MCF 10A (cell line): ENCODE results near the gene CFAP69. TPM values are rescaled to one million over a fixed set of nuclear protein-coding genes. Genes with fewer than 3 reads are reported as not detected.

Experiments used
- BruUV-seq: library from RNA; stranded (reverse); fragments of 400-500 nt; replicated peaks from 2 replicates; lab custom pipeline; 2021; lab: Mats Ljungman, UMichigan
- CTCF ChIA-PET: fragments of 300-600 bp; sonication (Branson Sonifier 250); formaldehyde crosslinking; extraction: SDS; loops from one replicate; lab custom pipeline; 2021; ENCODE audit warnings: antibody characterized with exemption, inconsistent platforms; lab: Yijun Ruan, JAX
- POLR2A ChIA-PET: fragments of 300-600, 350-650 bp; sonication (Branson Sonifier 250); formaldehyde crosslinking; extraction: SDS; loops from one replicate; lab custom pipeline; 2020; ENCODE audit warnings: antibody characterized with exemption, inconsistent platforms; lab: Yijun Ruan, JAX
- DNase-seq: peaks from one replicate; pipeline ENCODE4 v3.0.0-alpha.2; 2018; ENCODE audit not compliant: unreplicated experiment
- H3K27ac Mint-ChIP-seq: one replicate; pipeline ENCODE4 v1.8.0; 2022; ENCODE audit warnings: mild to moderate bottlenecking, low read depth, mixed read lengths; ENCODE audit not compliant: unreplicated experiment
- H3K27me3 Mint-ChIP-seq: one replicate; pipeline ENCODE4 v1.8.0; 2022; ENCODE audit warnings: mixed read lengths; ENCODE audit not compliant: insufficient read depth, unreplicated experiment
- H3K36me3 Mint-ChIP-seq: one replicate; pipeline ENCODE4 v1.8.0; 2022; ENCODE audit warnings: mild to moderate bottlenecking, moderate library complexity, mixed read lengths; ENCODE audit not compliant: insufficient read depth, unreplicated experiment
- H3K4me1 Mint-ChIP-seq: one replicate; pipeline ENCODE4 v1.8.0; 2022; ENCODE audit warnings: mixed read lengths; ENCODE audit not compliant: insufficient read depth, unreplicated experiment
- H3K4me3 Mint-ChIP-seq: one replicate; pipeline ENCODE4 v1.8.0; 2022; ENCODE audit warnings: mild to moderate bottlenecking, moderate library complexity, mixed read lengths; ENCODE audit not compliant: unreplicated experiment
- H3K9me3 Mint-ChIP-seq: one replicate; pipeline ENCODE4 v1.8.0; 2022; ENCODE audit warnings: mixed read lengths; ENCODE audit not compliant: unreplicated experiment
- CTCF ChIP-seq: fragments of 200-600 bp; IDR thresholded peaks from one replicate; pipeline ENCODE4 v1.8.0; 2022; ENCODE audit warnings: antibody characterized with exemption, mild to moderate bottlenecking; ENCODE audit not compliant: unreplicated experiment
- intact Hi-C: fragments of 100-400 bp; cut with micrococcal nuclease; formaldehyde crosslinking; loops from 2 replicates; pipeline ENCODE4 v1.14.1; 2022
- total RNA-seq: library from RNA; stranded (reverse); gene quantifications from 2 replicates; pipeline ENCODE4 v1.2.3, GENCODE V29; 2022

CFAP69 gene
- total RNA-seq, 1 experiment from 2014 or later = 2.9 TPM

- ChIA-PET CTCF (no interaction called here), POLR2A (no interaction called here)
- TF ChIP-seq CTCF = no peak
- BruUV-seq = no TSS peak
- Mint-ChIP-seq H3K4me1 (no peaks in the 10 kb centered on the region), H3K9me3 (no peaks in the 10 kb centered on the region), H3K4me3 (no peak overlapping the region), H3K27me3 (no peaks in the 10 kb centered on the region), H3K27ac (no peak overlapping the region), H3K36me3 (no peaks in the 10 kb centered on the region)
- intact Hi-C loops = no loop called here
- no peak for DNase-seq
These were observed 7.0 kb upstream of the CFAP69 start for GRCh38 chr7:90238022-90238421.

- DNase-seq = no peak
- no peak for TF ChIP-seq CTCF
- intact Hi-C loops = no loop called here
- H3K9me3 Mint-ChIP-seq = no peaks in the 10 kb centered on the region
- no peaks in the 10 kb centered on the region for H3K36me3 Mint-ChIP-seq
- no peak overlapping the region for H3K4me3 Mint-ChIP-seq
- H3K4me1 Mint-ChIP-seq = no peaks in the 10 kb centered on the region
- no peak overlapping the region for H3K27ac Mint-ChIP-seq
- ChIA-PET POLR2A (no interaction called here), CTCF (no interaction called here)
- H3K27me3 Mint-ChIP-seq = no peaks in the 10 kb centered on the region
- BruUV-seq = no TSS peak
These were observed 6.4 kb upstream of the CFAP69 start for GRCh38 chr7:90238583-90238982.

- intact Hi-C loops = no loop called here
- H3K4me3 Mint-ChIP-seq = no peak overlapping the region
- H3K9me3 Mint-ChIP-seq = no peaks in the 10 kb centered on the region
- ChIA-PET POLR2A (no interaction called here), CTCF (no interaction called here)
- H3K27ac Mint-ChIP-seq = no peak overlapping the region
- BruUV-seq = no TSS peak
- H3K36me3 Mint-ChIP-seq = no peaks in the 10 kb centered on the region
- H3K27me3 Mint-ChIP-seq = no peaks in the 10 kb centered on the region
- TF ChIP-seq CTCF = no peak
- no peaks in the 10 kb centered on the region for H3K4me1 Mint-ChIP-seq
- no peak for DNase-seq
These were observed 5.9 kb upstream of the CFAP69 start for GRCh38 chr7:90239050-90239449.

GRCh38 chr7:90239625-90240228 is 5.2 kb upstream of the CFAP69 start:
- CTCF ChIA-PET = interaction anchor here (0.6 kb wide), 1 partner anchor 233 kb away, joined by 5 read pairs; no protein-coding TSS in a partner anchor
- H3K36me3 Mint-ChIP-seq = no peaks in the 10 kb centered on the region
- no TSS peak for BruUV-seq
- H3K4me1 Mint-ChIP-seq = no peaks in the 10 kb centered on the region
- DNase-seq = no peak
- H3K9me3 Mint-ChIP-seq = no peaks in the 10 kb centered on the region
- no peak overlapping the region for H3K4me3 Mint-ChIP-seq
- intact Hi-C loops = no loop called here
- no peak overlapping the region for H3K27ac Mint-ChIP-seq
- TF ChIP-seq CTCF = no peak
- no peaks in the 10 kb centered on the region for H3K27me3 Mint-ChIP-seq
- POLR2A ChIA-PET = no interaction called here
